Measurements from ENCODE around the gene SI.

GRCh38 chr3:165075695-165076094 is 2.6 kb downstream of the SI start:
- TF ChIP-seq, protein P1, sequence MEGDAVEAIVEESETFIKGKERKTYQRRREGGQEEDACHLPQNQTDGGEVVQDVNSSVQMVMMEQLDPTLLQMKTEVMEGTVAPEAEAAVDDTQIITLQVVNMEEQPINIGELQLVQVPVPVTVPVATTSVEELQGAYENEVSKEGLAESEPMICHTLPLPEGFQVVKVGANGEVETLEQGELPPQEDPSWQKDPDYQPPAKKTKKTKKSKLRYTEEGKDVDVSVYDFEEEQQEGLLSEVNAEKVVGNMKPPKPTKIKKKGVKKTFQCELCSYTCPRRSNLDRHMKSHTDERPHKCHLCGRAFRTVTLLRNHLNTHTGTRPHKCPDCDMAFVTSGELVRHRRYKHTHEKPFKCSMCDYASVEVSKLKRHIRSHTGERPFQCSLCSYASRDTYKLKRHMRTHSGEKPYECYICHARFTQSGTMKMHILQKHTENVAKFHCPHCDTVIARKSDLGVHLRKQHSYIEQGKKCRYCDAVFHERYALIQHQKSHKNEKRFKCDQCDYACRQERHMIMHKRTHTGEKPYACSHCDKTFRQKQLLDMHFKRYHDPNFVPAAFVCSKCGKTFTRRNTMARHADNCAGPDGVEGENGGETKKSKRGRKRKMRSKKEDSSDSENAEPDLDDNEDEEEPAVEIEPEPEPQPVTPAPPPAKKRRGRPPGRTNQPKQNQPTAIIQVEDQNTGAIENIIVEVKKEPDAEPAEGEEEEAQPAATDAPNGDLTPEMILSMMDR (IDR thresholded peaks at IDR 0.05): no peak
- TF ChIP-seq POLR2A (IDR thresholded peaks at IDR 0.05): no peak

Data from heart left ventricle (tissue), 13 donors.